Stimulated activated effector memory CD8-positive, alpha-beta T cell treated with anti-CD3 and anti-CD28 coated beads, Interleukin-12 subunit alpha, Interleukin-12 subunit beta, amount 100 ng/mL, for 72 hours (primary cell): ENCODE data around the gene LGR5.

Experiments used
- ATAC-seq: fragments of 150-1000 bp; cut with Tn5 transposase; 2 replicates; pipeline ENCODE4 v1.10.0; 2021
- DNase-seq, 2 donors: peaks; one replicate each; pipeline ENCODE4 v3.0.0; 2021 to 2022; ENCODE audit warnings: low spot score in 2 of 2
- H3K27ac Mint-ChIP-seq: one replicate; pipeline ENCODE4 v1.8.0; 2022; ENCODE audit warnings: mild to moderate bottlenecking, mixed read lengths
- H3K36me3 Mint-ChIP-seq: one replicate; pipeline ENCODE4 v1.8.0; 2022; ENCODE audit warnings: mild to moderate bottlenecking, mixed read lengths
- H3K4me1 Mint-ChIP-seq: one replicate; pipeline ENCODE4 v1.8.0; 2022; ENCODE audit warnings: mixed read lengths
- H3K4me3 Mint-ChIP-seq: one replicate; pipeline ENCODE4 v1.8.0; 2022; ENCODE audit warnings: mild to moderate bottlenecking, mixed read lengths
- H3K9me3 Mint-ChIP-seq: one replicate; pipeline ENCODE4 v1.8.0; 2022; ENCODE audit warnings: mixed read lengths

Gene LGR5

DNA sequence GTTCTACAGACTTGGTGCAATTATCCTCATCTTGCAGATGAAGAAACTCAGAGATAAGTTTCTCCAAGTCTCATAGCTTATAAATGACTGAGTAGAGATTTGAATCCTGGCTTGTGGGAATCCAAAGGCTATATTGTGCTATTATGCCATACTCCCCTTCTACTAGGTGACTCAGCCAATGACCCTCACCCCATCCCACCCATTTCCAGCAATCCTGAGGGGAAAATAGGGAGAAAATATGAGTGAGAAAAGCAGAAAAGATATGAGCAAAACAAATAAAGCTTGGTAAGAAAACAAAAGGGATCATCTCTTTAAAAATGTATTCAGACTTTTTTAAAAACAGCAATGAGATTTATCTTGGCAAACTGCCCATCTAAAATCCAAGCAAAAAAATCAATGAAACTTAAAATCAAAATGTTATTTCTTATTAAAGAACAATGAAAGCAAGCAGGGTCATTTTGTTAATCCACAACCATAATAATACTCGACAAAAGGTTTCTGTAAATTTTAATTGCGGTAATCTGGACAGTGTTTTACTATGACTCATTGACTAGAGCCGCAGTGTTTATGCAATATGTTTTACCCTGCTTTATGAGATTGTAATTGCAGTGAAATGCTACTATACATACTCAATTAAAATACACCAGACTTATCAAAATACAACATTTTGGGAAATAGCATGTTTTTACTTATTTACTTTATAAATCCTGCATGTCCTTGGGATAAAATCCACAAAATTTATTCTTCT, 13.1 kb upstream of the LGR5 start:
- H3K36me3 Mint-ChIP-seq, result no peaks in the 10 kb centered on the region
- no peak overlapping the region for H3K4me3 Mint-ChIP-seq
- no peaks in the 10 kb centered on the region for H3K9me3 Mint-ChIP-seq
- no peaks in the 10 kb centered on the region for H3K4me1 Mint-ChIP-seq
- DNase-seq (no peak), ATAC-seq (no peak)
- H3K27ac Mint-ChIP-seq, result no peak overlapping the region

DNA sequence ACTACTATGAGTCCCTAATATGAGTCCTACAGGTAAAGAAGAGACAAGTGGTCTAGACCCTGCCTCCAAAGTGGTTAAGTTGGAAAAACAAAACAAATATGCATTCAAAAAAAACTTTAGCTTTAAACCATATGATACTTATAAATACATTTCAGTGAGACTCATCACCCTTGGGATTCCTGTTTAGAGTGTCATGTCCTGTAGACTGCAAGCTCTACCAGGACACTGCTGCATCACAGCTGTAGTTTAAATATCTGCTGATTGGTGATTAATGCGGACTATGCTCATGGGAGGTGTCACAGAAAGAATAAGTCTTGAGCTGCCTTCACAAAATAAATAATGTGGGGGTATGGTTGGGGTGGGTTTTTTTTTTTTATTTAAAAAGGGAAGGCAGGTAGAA, 8.8 kb upstream of the LGR5 start:
- Mint-ChIP-seq H3K4me3 (no peak overlapping the region), H3K9me3 (peaks cover 2% of the 10 kb centered on the region)

DNA sequence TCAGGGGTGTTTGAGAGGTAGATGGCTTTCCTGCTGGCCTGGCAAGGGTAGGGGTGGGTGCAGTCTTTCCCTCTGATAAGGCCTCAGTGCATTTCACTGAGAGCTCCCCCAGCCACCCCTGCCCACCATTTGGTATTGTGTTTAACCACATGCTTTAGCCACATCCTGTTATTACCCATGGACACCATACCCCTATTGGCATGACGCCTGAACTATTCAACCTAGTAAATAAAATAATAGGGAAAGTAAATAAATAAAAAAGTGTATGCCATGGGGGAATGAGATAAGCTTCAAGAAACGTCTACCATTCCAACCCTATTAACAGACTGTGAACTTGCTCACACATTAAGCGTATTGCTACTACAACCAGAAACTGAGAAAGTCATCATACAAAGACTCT, 7.6 kb upstream of the LGR5 start:
- ATAC-seq, result no peak
- Mint-ChIP-seq H3K4me3 (no peak overlapping the region), H3K9me3 (peaks cover 6% of the 10 kb centered on the region), H3K27ac (no peak overlapping the region), H3K36me3 (no peaks in the 10 kb centered on the region), H3K4me1 (no peaks in the 10 kb centered on the region)
- DNase-seq, result no peak

More for the DNA sequence above, 8.8 kb upstream of the LGR5 start:
- no peak for DNase-seq
- no peak for ATAC-seq
- Mint-ChIP-seq H3K27ac (no peak overlapping the region), H3K36me3 (no peaks in the 10 kb centered on the region), H3K4me1 (no peaks in the 10 kb centered on the region)

DNA sequence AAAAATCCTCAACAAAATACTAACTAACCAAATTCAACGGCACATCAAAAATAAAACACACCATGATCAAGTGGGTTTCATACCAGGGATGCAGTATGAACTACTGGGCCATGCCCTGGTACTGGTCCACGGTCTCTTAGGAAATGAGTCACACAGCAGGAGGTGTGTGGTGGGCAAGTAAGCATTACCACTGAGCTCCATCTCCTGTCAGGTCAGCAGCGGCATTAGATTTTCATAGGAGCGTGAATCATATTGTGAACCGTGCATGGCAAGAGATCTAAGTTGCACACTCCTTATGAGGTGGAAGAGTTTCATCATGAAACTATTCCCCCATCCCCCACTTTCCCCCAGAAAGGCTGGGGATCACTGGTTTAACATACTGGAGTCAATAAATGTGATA, 6.7 kb upstream of the LGR5 start:
- no peak for DNase-seq
- ATAC-seq, result no peak
- no peak overlapping the region for H3K4me3 Mint-ChIP-seq
- no peaks in the 10 kb centered on the region for H3K4me1 Mint-ChIP-seq
- no peak overlapping the region for H3K27ac Mint-ChIP-seq
- H3K9me3 Mint-ChIP-seq, result peaks cover 10% of the 10 kb centered on the region
- no peaks in the 10 kb centered on the region for H3K36me3 Mint-ChIP-seq

DNA sequence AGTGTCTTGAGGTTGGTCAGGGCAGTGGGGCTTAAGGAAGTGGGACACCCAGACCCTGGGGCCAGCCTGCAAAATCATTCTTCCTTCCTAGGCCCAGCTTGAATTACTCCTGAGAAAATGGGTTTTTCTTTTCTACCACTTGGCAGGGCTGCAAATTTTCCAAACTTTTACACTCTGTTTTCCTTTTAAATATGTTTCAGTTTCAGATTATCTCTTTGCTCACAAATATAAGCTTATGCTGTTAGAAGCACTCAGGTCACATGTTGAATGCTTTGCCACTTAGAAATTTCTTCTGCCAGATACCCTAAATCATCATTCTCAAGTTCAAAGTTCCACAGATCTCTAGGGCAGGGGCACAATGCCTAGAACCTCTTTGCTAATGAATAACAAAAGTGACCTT, 2.9 kb upstream of the LGR5 start:
- Mint-ChIP-seq H3K36me3 (no peaks in the 10 kb centered on the region), H3K27ac (no peak overlapping the region), H3K4me3 (no peak overlapping the region), H3K9me3 (peaks cover 10% of the 10 kb centered on the region), H3K4me1 (peaks cover 15% of the 10 kb centered on the region)
- ATAC-seq, result no peak
- no peak for DNase-seq

DNA sequence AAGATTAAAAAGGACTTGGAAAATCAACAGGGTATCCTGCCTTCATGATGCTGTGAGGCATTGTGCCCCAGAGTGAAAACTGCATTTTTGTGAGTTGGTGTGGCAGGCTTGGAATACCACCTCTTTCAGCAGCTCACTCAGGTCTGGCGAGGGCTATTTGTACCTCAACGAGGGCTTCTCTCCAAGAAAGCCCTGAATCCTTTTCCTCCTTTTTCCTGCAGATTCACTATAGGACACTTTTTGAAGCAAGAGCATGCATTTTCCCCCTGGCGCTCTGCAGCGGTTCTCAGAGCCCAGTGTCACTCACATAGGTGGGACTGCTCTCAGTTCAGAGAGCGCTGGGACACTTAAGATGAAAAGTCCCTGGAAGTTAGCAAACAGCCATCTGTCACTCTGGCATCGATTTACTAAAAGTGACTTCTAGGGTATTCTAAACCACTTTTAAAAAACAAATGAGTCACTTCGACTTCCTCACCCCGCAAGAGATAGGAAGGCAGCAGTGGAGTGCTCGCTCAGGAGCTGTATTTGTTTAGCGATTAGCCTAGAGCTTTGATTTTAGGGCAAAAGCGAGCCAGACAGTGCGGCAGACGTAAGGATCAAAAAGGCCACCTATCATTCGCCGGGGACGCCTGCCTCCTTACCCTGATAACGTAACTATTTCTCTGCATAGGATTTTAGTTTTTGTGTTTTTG, 782 bp upstream of the LGR5 start:
- Mint-ChIP-seq H3K4me3 (peak overlapping the region; percentile 57), H3K27ac (no peak overlapping the region), H3K4me1 (peaks cover 15% of the 10 kb centered on the region), H3K36me3 (no peaks in the 10 kb centered on the region), H3K9me3 (peaks cover 10% of the 10 kb centered on the region)
- DNase-seq (no peak), ATAC-seq (no peak)

DNA sequence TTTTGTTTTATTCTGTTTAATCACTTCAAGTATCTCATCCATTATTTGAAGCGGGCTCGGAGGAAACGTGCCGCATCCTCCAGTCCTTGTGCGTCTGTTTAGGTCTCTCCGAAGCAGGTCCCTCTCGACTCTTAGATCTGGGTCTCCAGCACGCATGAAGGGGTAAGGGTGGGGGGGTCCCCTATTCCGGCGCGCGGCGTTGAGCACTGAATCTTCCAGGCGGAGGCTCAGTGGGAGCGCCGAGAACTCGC, 311 bp upstream of the LGR5 start:
- Mint-ChIP-seq H3K9me3 (peaks cover 10% of the 10 kb centered on the region), H3K27ac (no peak overlapping the region), H3K36me3 (no peaks in the 10 kb centered on the region), H3K4me3 (peak overlapping the region; percentile 57), H3K4me1 (peaks cover 15% of the 10 kb centered on the region)
- ATAC-seq (peak; percentile 31), DNase-seq (no peak)

DNA sequence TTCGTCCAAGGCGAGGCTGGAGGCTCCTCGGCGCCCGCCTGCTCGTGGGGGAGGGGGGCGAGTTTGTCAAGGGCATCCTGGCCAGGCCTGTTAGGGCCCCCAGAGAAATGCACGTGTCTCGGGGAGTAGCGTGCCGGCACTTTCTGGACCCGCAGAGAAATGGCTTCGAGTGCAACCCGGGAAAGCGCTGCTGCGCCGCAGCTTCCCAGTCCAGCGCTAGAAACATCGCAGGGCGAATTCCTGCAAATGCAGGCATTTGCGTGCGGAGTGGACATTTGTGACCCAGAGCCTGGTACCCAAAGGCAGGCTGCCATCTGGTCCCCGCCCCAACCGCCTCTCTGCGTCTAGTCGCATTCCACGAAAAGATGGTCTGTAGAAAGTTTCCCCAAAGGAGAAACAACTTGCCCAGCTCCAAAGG, 756 bp downstream of the LGR5 start:
- no peak overlapping the region for H3K27ac Mint-ChIP-seq
- H3K9me3 Mint-ChIP-seq, result peaks cover 8% of the 10 kb centered on the region
- peaks cover 15% of the 10 kb centered on the region for H3K4me1 Mint-ChIP-seq
- peak overlapping the region; percentile 57 for H3K4me3 Mint-ChIP-seq
- ATAC-seq (peak; percentile 12), DNase-seq (no peak)
- no peaks in the 10 kb centered on the region for H3K36me3 Mint-ChIP-seq

DNA sequence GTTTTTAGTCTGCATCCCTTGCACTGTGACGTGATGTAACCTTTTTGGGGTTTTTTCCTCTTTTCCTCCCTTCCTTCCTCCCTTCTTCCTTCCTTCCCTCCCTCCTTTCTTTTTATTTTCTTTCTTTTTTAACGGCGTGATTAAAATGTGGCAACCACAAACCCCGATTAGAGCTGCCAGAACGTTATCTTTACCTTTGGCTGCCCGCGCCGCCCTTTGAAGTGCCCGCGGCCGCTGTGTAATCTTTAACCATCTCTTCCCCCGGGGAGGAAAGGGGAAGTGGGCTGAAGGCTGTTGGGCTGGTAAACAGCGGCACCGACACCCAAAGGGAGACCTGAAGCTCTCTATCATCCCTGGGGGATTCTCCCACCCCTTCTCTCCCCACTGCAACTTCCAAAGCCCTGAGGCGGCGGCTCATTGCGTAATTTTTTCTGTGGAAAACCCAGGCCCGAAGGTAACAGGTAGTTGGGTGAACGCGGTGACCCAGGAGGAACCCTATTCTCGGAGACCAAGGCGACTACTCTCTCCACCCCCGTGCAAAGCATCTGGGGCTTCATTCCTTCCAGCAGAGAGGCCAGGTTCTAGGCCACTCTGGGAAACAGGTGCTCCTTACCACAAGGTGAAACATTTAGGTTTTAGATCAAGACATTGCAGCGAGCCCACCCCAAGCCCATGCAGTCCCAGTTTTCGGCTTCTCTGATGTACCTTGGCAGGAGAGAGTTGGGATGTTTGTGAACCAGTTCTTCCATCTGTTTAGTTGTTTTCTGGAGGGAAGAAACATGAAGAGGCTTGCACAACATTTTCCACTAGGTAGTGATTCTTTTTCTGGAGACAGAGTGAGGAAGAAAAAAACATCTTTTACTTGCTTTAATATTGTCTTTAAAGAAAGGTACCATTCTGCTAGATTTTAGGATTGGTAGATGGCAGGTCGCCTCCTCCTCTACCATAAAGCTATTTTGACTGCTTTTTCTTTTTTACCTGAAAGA, 1.5 kb downstream of the LGR5 start:
- Mint-ChIP-seq H3K9me3 (peaks cover 8% of the 10 kb centered on the region), H3K36me3 (no peaks in the 10 kb centered on the region), H3K4me1 (peaks cover 15% of the 10 kb centered on the region), H3K4me3 (peak overlapping the region; percentile 57), H3K27ac (no peak overlapping the region)
- DNase-seq, result no peak
- no peak for ATAC-seq

DNA sequence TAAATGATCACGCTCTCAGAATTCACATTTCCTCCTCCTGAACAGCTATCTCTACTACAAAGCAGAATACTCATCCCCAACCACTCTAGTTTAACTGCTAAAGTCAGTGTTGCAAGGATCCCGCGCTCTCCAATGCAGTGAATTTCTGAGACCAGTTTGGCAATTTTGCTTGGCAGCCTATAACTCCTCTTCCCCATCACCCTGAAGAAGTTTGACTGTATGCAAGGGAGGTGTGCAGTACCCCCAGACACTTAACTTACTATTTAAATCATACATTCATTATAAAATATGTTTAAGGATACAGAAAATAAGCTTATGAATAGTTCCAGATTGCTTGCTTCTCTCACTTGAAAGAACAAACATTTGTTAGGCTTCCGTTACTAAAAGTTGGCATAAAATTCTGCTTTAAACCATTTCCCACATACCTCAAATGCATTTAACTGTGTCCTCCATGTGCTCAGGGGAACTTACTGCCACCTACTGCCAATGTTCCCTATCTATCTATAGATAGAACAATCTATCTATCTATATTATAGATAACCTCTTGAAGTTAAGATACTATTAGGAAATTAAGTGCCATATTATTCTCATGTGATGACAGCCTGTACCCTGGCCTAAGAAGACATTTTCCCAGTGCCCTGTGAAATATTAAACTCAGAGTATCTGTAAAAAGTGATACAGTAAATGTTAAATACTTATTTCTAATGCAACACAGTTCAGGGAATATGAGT, 2.4 kb downstream of the LGR5 start:
- Mint-ChIP-seq H3K4me1 (peaks cover 15% of the 10 kb centered on the region), H3K9me3 (peaks cover 4% of the 10 kb centered on the region), H3K27ac (no peak overlapping the region), H3K4me3 (no peak overlapping the region), H3K36me3 (no peaks in the 10 kb centered on the region)
- ATAC-seq (no peak), DNase-seq (no peak)

DNA sequence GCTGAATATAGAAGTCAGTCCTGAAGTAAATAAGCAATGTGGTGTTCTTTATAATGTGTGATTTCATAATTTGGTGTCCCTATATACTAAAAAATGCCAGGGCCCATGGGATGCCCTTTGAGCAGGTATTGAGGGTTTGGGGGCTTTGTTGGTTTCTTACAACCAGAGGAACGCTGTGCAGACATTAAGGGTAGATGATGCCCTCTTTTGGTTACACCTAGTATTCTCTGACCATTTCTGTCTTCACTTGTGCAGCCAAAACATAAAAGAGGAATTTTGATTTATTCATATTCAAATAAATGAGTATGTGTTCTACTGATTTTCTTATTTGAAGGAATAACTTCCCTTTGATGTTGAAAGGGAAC, 3.0 kb downstream of the LGR5 start:
- peaks cover 15% of the 10 kb centered on the region for H3K4me1 Mint-ChIP-seq
- DNase-seq (no peak), ATAC-seq (no peak)
- H3K27ac Mint-ChIP-seq, result no peak overlapping the region
- H3K4me3 Mint-ChIP-seq, result no peak overlapping the region
- H3K9me3 Mint-ChIP-seq, result no peaks in the 10 kb centered on the region
- no peaks in the 10 kb centered on the region for H3K36me3 Mint-ChIP-seq

DNA sequence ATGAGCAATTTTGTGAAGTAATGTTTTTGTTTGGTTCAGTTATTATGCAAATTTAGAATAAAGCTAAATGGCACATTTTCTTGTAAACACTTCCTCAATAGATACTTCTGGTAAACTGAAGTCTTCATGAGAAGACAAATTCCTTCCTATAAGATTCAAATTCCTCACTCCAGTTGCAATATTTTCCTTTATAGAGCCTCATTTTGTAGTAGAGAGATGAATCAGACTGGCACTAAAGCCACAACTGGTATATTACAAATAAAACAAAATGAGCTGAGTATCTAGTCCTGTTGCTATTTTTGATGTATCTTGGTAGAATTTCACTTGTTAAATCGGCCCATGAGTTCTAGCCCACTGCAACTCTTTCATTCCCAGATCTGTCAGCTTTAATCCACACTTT, 5.5 kb downstream of the LGR5 start:
- ATAC-seq, result no peak
- no peak overlapping the region for H3K4me3 Mint-ChIP-seq
- DNase-seq, result no peak
- H3K9me3 Mint-ChIP-seq, result no peaks in the 10 kb centered on the region
- H3K27ac Mint-ChIP-seq, result no peak overlapping the region
- H3K36me3 Mint-ChIP-seq, result no peaks in the 10 kb centered on the region
- peaks cover 9% of the 10 kb centered on the region for H3K4me1 Mint-ChIP-seq

DNA sequence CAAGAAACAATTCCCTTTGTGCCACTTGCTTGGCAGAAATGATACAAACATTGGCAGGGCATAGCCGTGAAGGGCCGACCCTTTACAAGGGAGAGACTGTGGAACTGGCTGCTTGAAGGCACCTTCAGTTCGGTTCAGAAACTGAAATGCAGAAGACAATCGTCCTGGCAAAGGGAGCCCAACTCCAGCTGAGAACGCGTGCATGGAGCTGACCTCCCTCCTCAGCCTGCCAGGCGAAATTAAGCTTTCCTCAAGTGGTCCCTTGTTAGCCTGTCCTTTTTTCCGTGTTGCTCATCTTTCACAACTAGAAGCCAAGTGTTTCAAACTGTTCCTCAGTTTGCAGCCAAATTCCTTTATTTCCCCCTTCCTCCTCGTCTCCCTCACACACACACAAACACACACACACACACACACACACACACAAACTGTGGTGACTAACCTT, 8.1 kb downstream of the LGR5 start:
- no peak for DNase-seq
- Mint-ChIP-seq H3K36me3 (no peaks in the 10 kb centered on the region), H3K4me1 (no peaks in the 10 kb centered on the region), H3K27ac (no peak overlapping the region), H3K9me3 (no peaks in the 10 kb centered on the region), H3K4me3 (no peak overlapping the region)
- no peak for ATAC-seq

DNA sequence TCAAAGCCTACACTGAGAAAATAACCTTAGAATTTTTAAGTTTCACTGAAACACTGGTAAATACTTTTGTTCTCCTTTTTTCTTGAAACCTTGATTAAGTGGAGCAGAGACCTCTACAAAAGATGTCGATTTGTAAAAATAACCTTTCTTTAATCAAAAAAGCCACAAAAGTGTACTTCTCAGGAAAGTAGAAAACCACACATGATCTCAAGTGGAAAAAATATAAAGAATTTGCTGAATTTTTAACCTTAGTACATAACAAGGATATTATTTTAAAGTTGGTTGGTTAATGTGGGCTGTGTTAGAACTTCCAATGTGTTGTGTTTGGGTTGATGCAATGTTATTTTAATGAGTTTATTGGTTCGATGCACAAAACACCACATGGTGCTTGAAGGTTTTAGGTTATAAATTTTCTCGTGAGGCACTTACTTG, 8.6 kb downstream of the LGR5 start:
- H3K4me1 Mint-ChIP-seq, result no peaks in the 10 kb centered on the region
- no peak overlapping the region for H3K27ac Mint-ChIP-seq
- H3K4me3 Mint-ChIP-seq, result no peak overlapping the region
- ATAC-seq, result no peak
- H3K36me3 Mint-ChIP-seq, result no peaks in the 10 kb centered on the region
- H3K9me3 Mint-ChIP-seq, result no peaks in the 10 kb centered on the region
- DNase-seq, result no peak
